ENCODE measurements around the gene ANK2.
"Not testable (repeated sequence)": the region's sequence is repeated elsewhere in the genome, so short reads cannot be mapped to it uniquely, and the experiment has no call there.

ANK2 gene

GRCh38 chr4:113209153-113209552 lies 159.7 kb downstream of the ANK2 start:
- no peak for DNase-seq (ENCODE audit: low read depth in 2 of 2)

DNA sequence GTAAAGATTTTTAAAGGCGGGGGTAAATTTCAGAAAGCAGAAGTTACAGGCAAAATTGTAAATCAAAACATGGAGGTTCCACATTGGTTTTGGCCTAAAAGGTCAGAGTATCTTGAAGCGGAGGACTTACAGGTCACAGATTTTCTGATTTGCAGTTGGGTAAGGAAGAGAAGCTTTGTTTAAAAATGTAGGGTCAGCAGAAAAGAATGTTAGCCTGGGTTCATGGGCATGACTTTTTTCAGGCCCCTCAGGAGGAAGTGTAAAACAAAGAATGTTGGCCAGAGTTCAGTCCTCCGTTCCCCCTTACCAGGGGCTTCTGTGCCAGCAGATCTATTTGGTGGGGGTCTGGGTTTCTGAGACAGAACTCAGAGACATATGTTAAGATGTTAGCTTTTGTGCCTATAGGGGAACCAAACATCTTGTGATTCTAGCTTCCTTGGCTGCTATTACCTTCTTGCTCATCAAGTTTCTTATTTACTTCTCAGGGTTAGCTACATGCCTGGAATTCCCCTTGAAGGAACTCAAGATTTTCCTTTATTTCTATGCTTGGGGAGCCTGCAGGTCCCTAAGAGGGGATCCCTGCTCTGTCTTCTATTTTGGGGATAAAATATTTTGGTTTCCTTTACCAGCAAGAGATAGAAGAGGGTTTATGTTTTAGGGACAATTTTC lies 160.3 kb downstream of the ANK2 start:
- DNase-seq (ENCODE audit: low read depth in 2 of 2) = no peak

- DNase-seq (ENCODE audit: low read depth in 2 of 2) = no peak
These were observed 163.2 kb downstream of the ANK2 start for GRCh38 chr4:113212613-113213012.

GRCh38 chr4:113221990-113222389 lies 172.5 kb downstream of the ANK2 start:
- DNase-seq (ENCODE audit: low read depth in 2 of 2) = no peak

GRCh38 chr4:113222471-113222870 lies 173.0 kb downstream of the ANK2 start:
- peak; percentile 32 to 36 for DNase-seq (ENCODE audit: low read depth in 2 of 2)

DNA sequence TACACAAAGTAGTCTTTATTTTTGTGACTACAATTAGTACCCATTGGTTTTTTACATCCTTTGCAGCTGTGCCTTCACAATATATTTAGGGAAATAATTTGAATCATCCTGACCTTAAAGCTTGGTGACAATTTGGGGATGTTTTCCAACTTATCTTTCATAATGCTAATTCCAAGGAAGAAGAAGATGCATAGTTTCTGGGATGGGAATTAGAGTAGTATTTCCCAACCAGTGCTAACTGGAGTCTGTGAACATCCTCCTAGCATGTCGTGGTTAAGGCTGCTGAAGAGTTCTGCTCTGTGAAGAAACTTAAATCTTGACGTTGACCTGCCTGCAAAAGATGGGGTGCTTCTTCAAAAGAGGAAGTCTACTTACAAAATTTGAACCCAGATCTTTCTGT lies 173.5 kb downstream of the ANK2 start:
- DNase-seq (ENCODE audit: low read depth in 2 of 2) = no peak

GRCh38 chr4:113232194-113232593 lies 182.7 kb downstream of the ANK2 start:
- DNase-seq (ENCODE audit: low read depth in 2 of 2) = no peak

GRCh38 chr4:113236916-113237315 lies 187.5 kb downstream of the ANK2 start:
- no peak for DNase-seq (ENCODE audit: low read depth in 2 of 2)

GRCh38 chr4:113243312-113243711 lies 193.9 kb downstream of the ANK2 start:
- no peak for DNase-seq (ENCODE audit: low read depth in 2 of 2)

DNA sequence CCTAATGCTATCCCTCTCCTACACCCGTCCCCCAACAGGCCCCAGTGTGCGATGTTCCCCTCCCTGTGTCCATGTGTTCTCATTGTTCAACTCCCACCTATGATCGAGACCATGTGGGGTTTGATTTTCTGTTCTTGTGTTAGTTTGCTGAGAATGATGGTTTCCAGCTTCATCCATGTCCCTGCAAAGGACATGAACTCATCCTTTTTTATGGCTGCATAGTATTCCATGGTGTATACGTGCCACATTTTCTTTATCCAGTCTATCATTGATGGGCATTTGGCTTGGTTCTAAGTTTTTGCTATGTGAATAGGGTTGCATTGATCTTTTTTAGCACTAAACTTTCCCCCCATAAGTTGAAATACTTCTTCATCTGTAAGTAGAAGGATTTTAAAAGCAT lies 195.3 kb downstream of the ANK2 start:
- DNase-seq (ENCODE audit: low read depth in 2 of 2) = not testable (repeated sequence)

- DNase-seq (ENCODE audit: low read depth in 2 of 2) = no peak
These were observed 198.9 kb downstream of the ANK2 start for GRCh38 chr4:113248320-113248719.

- no peak for DNase-seq (ENCODE audit: low read depth in 2 of 2)
These were observed 206.2 kb downstream of the ANK2 start for GRCh38 chr4:113255628-113256027.

DNA sequence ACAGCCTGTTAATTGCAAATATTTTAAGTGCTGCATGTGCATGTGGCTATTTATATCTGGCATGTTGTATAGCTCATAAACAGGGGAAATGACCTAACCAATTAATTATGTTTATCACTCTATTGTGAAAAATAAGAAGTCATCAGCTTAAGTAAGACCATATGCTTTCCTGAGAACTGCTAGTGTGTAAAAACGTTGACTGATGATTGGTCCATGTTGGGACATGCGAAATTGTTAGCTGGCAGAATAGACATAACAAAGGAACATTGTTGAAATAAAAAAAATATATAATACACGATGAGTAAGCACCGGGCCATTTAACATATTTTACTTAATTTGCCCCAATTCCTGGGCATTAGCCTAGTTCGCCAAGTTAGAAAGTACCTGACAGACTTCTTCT lies 207.5 kb downstream of the ANK2 start:
- DNase-seq (ENCODE audit: low read depth in 2 of 2) = peak; percentile 82

- DNase-seq (ENCODE audit: low read depth in 2 of 2) = no peak
These were observed 211.2 kb downstream of the ANK2 start for GRCh38 chr4:113260688-113261087.

GRCh38 chr4:113263274-113263673 lies 213.8 kb downstream of the ANK2 start:
- no peak for DNase-seq (ENCODE audit: low read depth in 2 of 2)

DNA sequence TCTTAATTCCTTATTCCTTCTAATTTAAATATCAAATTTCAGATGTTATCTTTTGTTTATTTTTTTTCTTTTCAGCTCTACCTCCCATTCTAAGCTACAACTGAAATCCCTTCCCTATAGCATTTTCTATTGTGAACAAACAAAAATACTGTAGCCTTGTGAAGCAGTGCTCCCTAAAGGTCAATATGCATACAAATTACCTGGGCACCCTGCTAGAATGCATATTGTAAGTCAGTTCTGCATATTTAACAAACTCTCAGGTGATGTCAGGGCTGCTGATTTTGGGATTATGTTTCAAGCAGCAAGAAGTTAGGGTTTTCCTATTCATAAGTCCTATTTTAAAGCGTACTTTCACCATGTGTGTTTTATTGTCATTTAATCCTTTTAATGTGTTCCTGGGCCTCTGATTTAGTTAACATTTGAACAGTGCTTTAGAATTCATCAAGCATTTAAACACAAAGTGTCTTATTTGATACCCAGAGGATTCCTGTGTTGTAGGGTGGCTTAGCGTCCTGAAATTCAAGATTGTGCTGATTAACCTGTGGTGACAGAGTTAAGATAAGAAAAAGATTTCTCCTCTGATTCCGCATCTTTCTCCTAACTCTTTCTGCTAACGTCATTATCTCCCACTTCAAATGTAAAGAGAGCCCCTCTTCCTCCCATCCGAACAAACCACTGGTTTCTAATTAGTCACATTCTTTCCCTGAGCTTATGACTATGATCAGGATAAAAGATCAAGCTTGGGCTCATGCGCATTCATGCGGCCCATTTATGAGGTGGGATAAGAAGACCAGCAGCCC lies 221.3 kb downstream of the ANK2 start:
- no peak for DNase-seq (ENCODE audit: low read depth in 2 of 2)

DNA sequence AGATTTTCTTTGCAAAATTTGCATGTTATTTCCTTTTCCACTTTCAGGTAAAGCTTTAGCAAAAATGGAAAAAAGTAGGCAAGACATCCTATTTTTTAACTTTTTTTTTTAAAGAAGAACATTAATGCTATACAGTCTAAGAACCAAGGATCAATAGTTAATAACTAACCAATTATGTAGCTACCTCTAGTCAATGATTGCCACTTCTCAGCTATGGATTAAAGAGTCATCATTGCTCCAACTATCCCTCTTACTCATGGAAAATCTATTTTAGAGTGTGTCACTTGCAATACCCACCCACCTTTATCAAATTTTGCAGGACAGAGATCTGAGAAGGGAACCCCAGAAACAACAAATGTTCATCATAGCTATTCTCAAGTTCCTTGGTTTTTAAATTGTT lies 223.1 kb downstream of the ANK2 start:
- no peak for DNase-seq (ENCODE audit: low read depth in 2 of 2)

- DNase-seq (ENCODE audit: low read depth in 2 of 2) = no peak
These were observed 224.3 kb downstream of the ANK2 start for GRCh38 chr4:113273721-113274220.

DNA sequence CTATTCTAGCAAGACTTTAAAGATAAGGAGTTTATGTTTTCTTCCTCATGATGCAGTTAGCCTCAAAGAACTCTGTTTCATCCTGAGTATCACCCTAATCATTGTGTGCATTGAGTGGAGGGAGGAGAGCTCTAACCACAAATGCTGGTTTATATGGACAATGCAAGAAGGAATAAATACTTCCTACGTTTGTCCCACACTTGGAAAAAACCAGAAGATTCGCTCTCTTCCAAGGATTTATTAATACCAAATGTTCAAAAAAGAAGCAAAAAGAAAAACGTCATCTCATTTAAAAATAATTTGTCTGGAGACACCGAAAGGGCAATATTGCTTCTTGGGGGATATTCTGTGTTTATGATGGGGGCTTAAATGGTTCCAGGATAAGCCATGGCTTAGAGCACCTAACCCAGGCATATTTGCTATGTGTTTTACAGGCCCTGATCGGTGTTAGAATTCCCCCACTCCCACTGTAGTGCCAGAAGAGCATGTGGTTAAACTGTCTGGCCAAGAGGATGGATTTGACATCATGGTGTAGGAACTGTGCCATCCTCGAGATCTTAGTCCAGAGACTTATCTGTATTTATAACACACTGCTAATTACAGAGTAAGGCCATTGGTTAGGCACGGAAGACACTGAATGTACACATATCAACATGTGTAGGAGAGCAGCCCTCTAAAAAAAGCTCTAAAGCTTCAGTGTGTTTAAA lies 227.2 kb downstream of the ANK2 start:
- peak; percentile 31 to 39 for DNase-seq (ENCODE audit: low read depth in 2 of 2)

- peak; percentile 56 to 60 for DNase-seq (ENCODE audit: low read depth in 2 of 2)
These were observed 229.0 kb downstream of the ANK2 start for GRCh38 chr4:113278324-113278934.

GRCh38 chr4:113285501-113285900 lies 236.0 kb downstream of the ANK2 start:
- no peak for DNase-seq (ENCODE audit: low read depth in 2 of 2)

DNA sequence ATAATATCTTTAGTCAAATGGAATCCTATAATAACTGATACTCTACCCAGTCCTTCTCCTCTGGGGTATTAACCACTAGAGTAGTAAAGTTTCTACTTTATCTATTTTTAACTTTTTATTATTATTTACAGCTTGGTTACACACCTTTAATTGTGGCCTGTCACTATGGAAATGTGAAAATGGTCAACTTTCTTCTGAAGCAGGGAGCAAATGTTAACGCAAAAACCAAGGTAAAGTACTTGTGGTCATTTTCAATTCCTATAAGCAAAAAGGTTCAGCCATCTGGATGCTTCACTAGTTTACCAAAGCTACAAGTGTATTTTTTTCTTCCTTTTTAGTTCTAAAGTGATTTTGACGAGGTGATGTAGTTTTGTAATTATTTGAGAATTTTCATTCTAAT lies 238.8 kb downstream of the ANK2 start:
- DNase-seq (ENCODE audit: low read depth in 2 of 2) = no peak

Measured in fibroblast of skin of left quadriceps (primary cell).